Adrenal gland (tissue), 5 donors: ENCODE measurements around the gene CALHM1.

Experiments used
- POLR2A ChIP-seq, 2 donors: fragments of 450-650 bp; IDR thresholded peaks; one replicate each; pipeline ENCODE4 v1.6.1; 2017; ENCODE audit warnings: antibody characterized with exemption in 2 of 2, mild to moderate bottlenecking in 2 of 2, moderate library complexity in 1 of 2
- TF ChIP-seq, protein P1 (sequence below), 6 experiments: fragments of 450-650 bp in 4 of 6; fragments of 200-600 bp in 2 of 6; sonication (generic) in 1 of 6; IDR thresholded peaks; 1 replicate in 5 of 6; 2 replicates in 1 of 6; pipeline versions ENCODE4 v1.5.1 to v1.8.0; 2016 to 2021; ENCODE audit warnings: antibody characterized with exemption in 6 of 6, mild to moderate bottlenecking in 2 of 6, moderate library complexity in 1 of 6
- donor health status: DM: no; HTN: no; CAD: no.

DNA sequence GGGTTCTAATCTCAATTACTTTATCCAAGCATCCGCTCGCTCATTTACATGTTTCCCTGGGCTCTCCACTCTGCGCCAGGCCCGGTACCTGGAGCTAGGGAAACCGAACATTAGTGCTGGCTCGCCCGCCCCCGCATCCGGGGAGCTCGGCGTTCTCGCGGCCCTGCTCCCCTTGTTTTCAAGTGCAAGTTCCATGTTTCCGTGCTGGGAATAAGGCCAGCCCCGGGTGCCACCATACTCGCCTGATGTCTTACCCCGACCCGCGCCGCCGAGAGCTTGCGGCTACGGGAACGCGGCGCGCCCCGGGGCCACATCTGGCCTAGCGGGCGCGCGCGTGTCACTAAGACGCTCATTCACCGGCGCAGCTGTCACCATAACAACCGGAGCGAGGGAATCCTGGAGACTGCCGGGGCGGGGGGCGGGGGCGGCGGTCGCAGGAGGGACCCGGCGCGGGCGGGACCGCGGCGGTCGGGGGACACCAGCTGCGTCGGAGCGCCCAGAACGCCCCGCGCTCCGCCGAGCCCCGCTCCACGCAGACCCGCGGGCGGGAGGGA, 34.7 kb upstream of the CALHM1 start, which contains the start of gene NEURL1:
- TF ChIP-seq, protein P1, sequence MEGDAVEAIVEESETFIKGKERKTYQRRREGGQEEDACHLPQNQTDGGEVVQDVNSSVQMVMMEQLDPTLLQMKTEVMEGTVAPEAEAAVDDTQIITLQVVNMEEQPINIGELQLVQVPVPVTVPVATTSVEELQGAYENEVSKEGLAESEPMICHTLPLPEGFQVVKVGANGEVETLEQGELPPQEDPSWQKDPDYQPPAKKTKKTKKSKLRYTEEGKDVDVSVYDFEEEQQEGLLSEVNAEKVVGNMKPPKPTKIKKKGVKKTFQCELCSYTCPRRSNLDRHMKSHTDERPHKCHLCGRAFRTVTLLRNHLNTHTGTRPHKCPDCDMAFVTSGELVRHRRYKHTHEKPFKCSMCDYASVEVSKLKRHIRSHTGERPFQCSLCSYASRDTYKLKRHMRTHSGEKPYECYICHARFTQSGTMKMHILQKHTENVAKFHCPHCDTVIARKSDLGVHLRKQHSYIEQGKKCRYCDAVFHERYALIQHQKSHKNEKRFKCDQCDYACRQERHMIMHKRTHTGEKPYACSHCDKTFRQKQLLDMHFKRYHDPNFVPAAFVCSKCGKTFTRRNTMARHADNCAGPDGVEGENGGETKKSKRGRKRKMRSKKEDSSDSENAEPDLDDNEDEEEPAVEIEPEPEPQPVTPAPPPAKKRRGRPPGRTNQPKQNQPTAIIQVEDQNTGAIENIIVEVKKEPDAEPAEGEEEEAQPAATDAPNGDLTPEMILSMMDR (IDR thresholded peaks at IDR 0.05), result no peak
- no peak for TF ChIP-seq POLR2A (IDR thresholded peaks at IDR 0.05)
